Peyer's patch (tissue), 4 donors: Measurements from ENCODE around the gene SLC4A2.

Experiments used
- CTCF ChIP-seq, 6 experiments: fragments of 450-650 bp in 4 of 6; fragments of 200-600 bp in 2 of 6; sonication (generic) in 1 of 6; IDR thresholded peaks; one replicate each; pipeline ENCODE4 v1.5.1; 2017 to 2019; ENCODE audit warnings: antibody characterized with exemption in 6 of 6, mild to moderate bottlenecking in 3 of 6, moderate library complexity in 1 of 6
- POLR2A ChIP-seq, 2 donors: fragments of 450-650 bp; IDR thresholded peaks; one replicate each; pipeline ENCODE4 v1.5.1; 2017; ENCODE audit warnings: antibody characterized with exemption in 2 of 2, mild to moderate bottlenecking in 2 of 2, moderate library complexity in 2 of 2

- TF ChIP-seq POLR2A (IDR thresholded peaks at IDR 0.05) (no peak), CTCF (IDR thresholded peaks at IDR 0.05) (no peak)
Observed at GRCh38 chr7:151045262-151045661, 14.1 kb upstream of the SLC4A2 start.
